ENCODE measurements around the gene MGAT4B. TPM values are rescaled to one million over a fixed set of nuclear protein-coding genes. Genes with fewer than 3 reads are reported as not detected.

The MGAT4B gene
- polyA plus RNA-seq, 1 donor from 2014 or later: 12.0 TPM

- Mint-ChIP-seq H3K27ac (peak overlapping the region; percentile 67 to 86 (median 81)), H3K4me1 (peaks cover 14 to 22% (median 21%) of the 10 kb centered on the region in 3 donors)
Observed at GRCh38 chr5:179805070-179805528, 1.6 kb downstream of the MGAT4B start.

GRCh38 chr5:179804555-179804947 is 2.1 kb downstream of the MGAT4B start:
- peak overlapping the region; percentile 74 to 92 (median 80) for H3K4me3 Mint-ChIP-seq
- peaks cover 14 to 22% (median 21%) of the 10 kb centered on the region in 3 donors for H3K4me1 Mint-ChIP-seq
- H3K36me3 Mint-ChIP-seq: peaks cover 3% of the 10 kb centered on the region
- H3K9me3 Mint-ChIP-seq: no peaks in the 10 kb centered on the region
- H3K27me3 Mint-ChIP-seq: no peaks in the 10 kb centered on the region
- peak overlapping the region; percentile 67 to 86 (median 81) for H3K27ac Mint-ChIP-seq

More at GRCh38 chr5:179805070-179805528, 1.6 kb downstream of the MGAT4B start:
- H3K4me3 Mint-ChIP-seq: peak overlapping the region; percentile 74 to 92 (median 84)
- H3K27me3 Mint-ChIP-seq: no peaks in the 10 kb centered on the region
- H3K9me3 Mint-ChIP-seq: no peaks in the 10 kb centered on the region
- H3K36me3 Mint-ChIP-seq: peaks cover 2% of the 10 kb centered on the region

GRCh38 chr5:179803651-179804554 is 2.8 kb downstream of the MGAT4B start:
- Mint-ChIP-seq H3K36me3 (peaks cover 3% of the 10 kb centered on the region), H3K9me3 (no peaks in the 10 kb centered on the region), H3K4me1 (peaks cover 14 to 22% (median 21%) of the 10 kb centered on the region in 3 donors), H3K4me3 (peak overlapping the region; percentile 74 to 80 (median 78)), H3K27ac (peak overlapping the region in 2 of 3 donors; percentile 39 to 81), H3K27me3 (no peaks in the 10 kb centered on the region)

GRCh38 chr5:179802950-179803562 is 3.6 kb downstream of the MGAT4B start:
- Mint-ChIP-seq H3K27ac (peak overlapping the region in 2 of 3 donors; percentile 81 to 83), H3K4me1 (peaks cover 14 to 22% (median 21%) of the 10 kb centered on the region in 3 donors), H3K9me3 (no peaks in the 10 kb centered on the region), H3K27me3 (no peaks in the 10 kb centered on the region), H3K4me3 (peak overlapping the region; percentile 34 to 76 (median 53)), H3K36me3 (peaks cover 3% of the 10 kb centered on the region)

GRCh38 chr5:179802207-179802883 is 4.3 kb downstream of the MGAT4B start:
- Mint-ChIP-seq H3K27ac (peak overlapping the region in 2 of 3 donors; percentile 80 to 93), H3K27me3 (no peaks in the 10 kb centered on the region), H3K4me1 (peaks cover 14 to 22% (median 22%) of the 10 kb centered on the region in 3 donors), H3K9me3 (no peaks in the 10 kb centered on the region), H3K4me3 (peak overlapping the region in 3 of 4 donors; percentile 34 to 76 (median 60)), H3K36me3 (peaks cover 3% of the 10 kb centered on the region)

- Mint-ChIP-seq H3K27me3 (no peaks in the 10 kb centered on the region), H3K4me3 (peak overlapping the region in 2 of 4 donors; percentile 28 to 76), H3K4me1 (peaks cover 20 to 26% (median 26%) of the 10 kb centered on the region in 3 donors), H3K36me3 (peaks cover 3% of the 10 kb centered on the region), H3K9me3 (no peaks in the 10 kb centered on the region), H3K27ac (peak overlapping the region; percentile 41 to 93 (median 80))
Observed at GRCh38 chr5:179801304-179802206, 5.1 kb downstream of the MGAT4B start.

GRCh38 chr5:179800696-179801201 is 5.9 kb downstream of the MGAT4B start:
- Mint-ChIP-seq H3K27ac (no peak overlapping the region), H3K27me3 (no peaks in the 10 kb centered on the region), H3K36me3 (peaks cover 3% of the 10 kb centered on the region), H3K4me3 (no peak overlapping the region), H3K9me3 (no peaks in the 10 kb centered on the region), H3K4me1 (peaks cover 20 to 26% (median 26%) of the 10 kb centered on the region in 3 donors)

GRCh38 chr5:179800071-179800695 is 6.5 kb downstream of the MGAT4B start:
- no peak overlapping the region for H3K4me3 Mint-ChIP-seq
- no peak overlapping the region for H3K27ac Mint-ChIP-seq
- no peaks in the 10 kb centered on the region for H3K9me3 Mint-ChIP-seq
- no peaks in the 10 kb centered on the region for H3K27me3 Mint-ChIP-seq
- H3K36me3 Mint-ChIP-seq: peaks cover 3% of the 10 kb centered on the region
- H3K4me1 Mint-ChIP-seq: peaks cover 19 to 26% (median 25%) of the 10 kb centered on the region in 3 donors

GRCh38 chr5:179799644-179799973 is 7.1 kb downstream of the MGAT4B start:
- Mint-ChIP-seq H3K36me3 (peaks cover 3% of the 10 kb centered on the region), H3K4me1 (peaks cover 18 to 20% (median 20%) of the 10 kb centered on the region in 3 donors), H3K4me3 (peak overlapping the region in 2 of 4 donors; percentile 47 to 70), H3K27me3 (no peaks in the 10 kb centered on the region), H3K27ac (no peak overlapping the region), H3K9me3 (no peaks in the 10 kb centered on the region)

- Mint-ChIP-seq H3K4me3 (peak overlapping the region in 3 of 4 donors; percentile 32 to 70 (median 47)), H3K36me3 (peaks cover 3% of the 10 kb centered on the region), H3K27ac (no peak overlapping the region)
Observed at GRCh38 chr5:179798771-179799643, 7.7 kb downstream of the MGAT4B start.

GRCh38 chr5:179798144-179798770 is 8.4 kb downstream of the MGAT4B start:
- Mint-ChIP-seq H3K27ac (no peak overlapping the region), H3K9me3 (no peaks in the 10 kb centered on the region), H3K4me3 (peak overlapping the region in 1 of 4 donors; percentile 38), H3K36me3 (peaks cover 3% of the 10 kb centered on the region), H3K4me1 (peaks cover 11 to 24% (median 21%) of the 10 kb centered on the region in 3 donors), H3K27me3 (no peaks in the 10 kb centered on the region)

More at GRCh38 chr5:179798771-179799643, 7.7 kb downstream of the MGAT4B start:
- H3K9me3 Mint-ChIP-seq: no peaks in the 10 kb centered on the region
- no peaks in the 10 kb centered on the region for H3K27me3 Mint-ChIP-seq
- peaks cover 16 to 21% (median 17%) of the 10 kb centered on the region in 3 donors for H3K4me1 Mint-ChIP-seq

- Mint-ChIP-seq H3K4me1 (peaks cover 11 to 25% (median 20%) of the 10 kb centered on the region in 3 donors), H3K36me3 (peaks cover 3% of the 10 kb centered on the region), H3K4me3 (peak overlapping the region in 3 of 4 donors; percentile 44 to 81 (median 49)), H3K27ac (peak overlapping the region in 1 of 3 donors; percentile 89), H3K27me3 (no peaks in the 10 kb centered on the region), H3K9me3 (no peaks in the 10 kb centered on the region)
Observed at GRCh38 chr5:179797741-179798140, 8.9 kb downstream of the MGAT4B start.

Data from IgD-negative memory B cell (primary cell).